Measurements from ENCODE around the gene PLA2G2D.

PLA2G2D gene

GRCh38 chr1:20126806-20127440 is 7.6 kb upstream of the PLA2G2D start:
- no peak for TF ChIP-seq CTCF (conservative IDR thresholded peaks at IDR 0.05; ENCODE audit: control insufficient read depth, insufficient read depth, low read depth, low read length)
- no peak overlapping the region for H3K4me3 ChIP-seq (ENCODE audit: control insufficient read depth, low read depth, low read length)
- DNase-seq (ENCODE audit: low read depth): no peak

- no peak for DNase-seq (ENCODE audit: low read depth)
- no peak for TF ChIP-seq CTCF (conservative IDR thresholded peaks at IDR 0.05; ENCODE audit: control insufficient read depth, insufficient read depth, low read depth, low read length)
- H3K4me3 ChIP-seq (ENCODE audit: control insufficient read depth, low read depth, low read length): no peak overlapping the region
These were observed 6.9 kb upstream of the PLA2G2D start for GRCh38 chr1:20126041-20126805.

GRCh38 chr1:20125100-20125499 is 5.8 kb upstream of the PLA2G2D start:
- H3K4me3 ChIP-seq (ENCODE audit: control insufficient read depth, low read depth, low read length): no peak overlapping the region
- no peak for TF ChIP-seq CTCF (conservative IDR thresholded peaks at IDR 0.05; ENCODE audit: control insufficient read depth, insufficient read depth, low read depth, low read length)
- no peak for DNase-seq (ENCODE audit: low read depth)

GRCh38 chr1:20124456-20125057 is 5.2 kb upstream of the PLA2G2D start:
- no peak overlapping the region for H3K4me3 ChIP-seq (ENCODE audit: control insufficient read depth, low read depth, low read length)
- DNase-seq (ENCODE audit: low read depth): peak; percentile 83
- no peak for TF ChIP-seq CTCF (conservative IDR thresholded peaks at IDR 0.05; ENCODE audit: control insufficient read depth, insufficient read depth, low read depth, low read length)

GRCh38 chr1:20123722-20124455 is 4.6 kb upstream of the PLA2G2D start:
- no peak for DNase-seq (ENCODE audit: low read depth)
- no peak for TF ChIP-seq CTCF (conservative IDR thresholded peaks at IDR 0.05; ENCODE audit: control insufficient read depth, insufficient read depth, low read depth, low read length)

GRCh38 chr1:20120796-20121195 is 1.5 kb upstream of the PLA2G2D start:
- DNase-seq (ENCODE audit: low read depth): no peak
- no peak overlapping the region for H3K4me3 ChIP-seq (ENCODE audit: control insufficient read depth, low read depth, low read length)
- TF ChIP-seq CTCF (conservative IDR thresholded peaks at IDR 0.05; ENCODE audit: control insufficient read depth, insufficient read depth, low read depth, low read length): no peak

More at GRCh38 chr1:20123722-20124455, 4.6 kb upstream of the PLA2G2D start:
- no peak overlapping the region for H3K4me3 ChIP-seq (ENCODE audit: control insufficient read depth, low read depth, low read length)
